ENCODE data around the gene TST. TPM values are rescaled to one million over a fixed set of nuclear protein-coding genes. Genes with fewer than 3 reads are reported as not detected.

TST gene
- total RNA-seq, result 7.0 and 9.5 TPM in 2 replicates

DNA sequence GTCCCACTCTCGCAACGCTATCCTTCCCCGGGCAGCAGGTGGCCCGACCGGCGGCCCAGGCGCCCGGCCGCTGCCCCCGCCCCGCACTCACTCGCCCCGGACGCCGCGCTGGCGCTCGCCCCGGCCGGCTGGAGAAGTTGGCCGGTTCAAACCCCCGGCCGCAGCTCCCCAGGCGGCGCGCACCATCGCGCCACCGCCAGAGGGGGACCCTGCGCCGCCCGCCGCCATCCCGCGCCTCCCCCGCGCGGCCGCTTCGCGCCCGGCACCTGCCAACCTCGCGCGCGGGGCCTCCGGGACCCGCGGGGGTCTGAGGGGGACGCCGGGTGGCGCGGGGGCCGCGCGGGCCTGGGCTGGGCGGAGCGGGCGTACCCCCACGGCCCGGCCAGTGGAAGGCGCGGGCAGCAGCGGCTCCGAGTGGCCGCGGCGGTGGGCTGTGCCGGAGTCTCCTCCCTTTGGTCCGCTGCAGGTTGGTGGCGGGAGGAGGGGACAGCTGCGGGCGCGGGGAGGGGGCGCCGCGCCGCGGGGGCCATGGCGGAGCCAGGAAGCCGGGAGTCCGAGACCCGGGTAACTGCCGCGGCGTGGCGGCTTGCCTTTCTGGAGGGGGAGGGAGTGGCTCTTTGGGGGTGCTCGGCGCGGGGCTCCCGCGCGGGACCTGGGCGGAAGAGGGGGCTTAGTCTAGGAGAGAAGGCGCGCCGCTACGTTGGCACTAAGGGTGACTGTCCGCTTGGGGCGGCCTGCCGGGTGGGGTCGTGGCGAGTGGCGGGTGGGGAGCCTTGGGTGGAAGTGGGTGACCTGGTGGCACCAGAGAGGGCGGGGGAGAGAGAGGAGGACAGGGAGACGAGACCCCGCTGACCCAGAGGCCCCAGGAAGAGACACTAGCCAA is at the start of gene TST, which contains the start of gene MPST:
TSS of gene TST (minus strand) at position 139 of the 883 bp plus-strand sequence. CDS start 715 bp downstream, outside the sequence.
TSS of gene MPST (plus strand) at position 434 of the 883 bp plus-strand sequence. CDS start at position 529, 95 bp downstream.
- intact Hi-C loops (cut with micrococcal nuclease), result loop anchor here (1.0 to 5.0 kb wide), 3 partner anchors 162 to 243 kb away; partner anchors contain the start of gene IFT27

GRCh38 chr22:37068859-37069258 is 49.6 kb upstream of the TST start:
- intact Hi-C loops (cut with micrococcal nuclease), result no loop called here

DNA sequence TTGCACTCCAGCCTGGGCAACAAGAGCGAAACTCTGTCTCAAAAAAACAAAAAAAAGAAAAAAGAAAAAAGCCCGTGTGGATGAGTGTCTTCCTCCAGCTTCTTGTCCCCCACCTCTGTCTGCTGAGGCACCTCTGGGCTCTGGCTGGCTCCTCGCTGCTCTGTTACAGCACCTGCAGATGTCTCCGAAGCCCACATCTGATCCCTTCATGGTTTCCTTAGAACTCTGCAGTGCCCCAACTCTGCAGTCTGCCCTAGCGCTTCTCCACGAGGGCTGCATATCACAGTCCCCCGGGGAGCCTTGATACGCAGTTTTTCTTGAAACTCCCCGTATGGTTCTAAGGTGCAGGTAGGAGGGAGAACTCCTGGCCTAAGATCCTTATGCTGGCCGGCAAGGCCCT is 48.2 kb upstream of the TST start:
- intact Hi-C loops (cut with micrococcal nuclease), result no loop called here

- intact Hi-C loops (cut with micrococcal nuclease), result no loop called here
Observed at GRCh38 chr22:37065961-37066360, 46.7 kb upstream of the TST start.

DNA sequence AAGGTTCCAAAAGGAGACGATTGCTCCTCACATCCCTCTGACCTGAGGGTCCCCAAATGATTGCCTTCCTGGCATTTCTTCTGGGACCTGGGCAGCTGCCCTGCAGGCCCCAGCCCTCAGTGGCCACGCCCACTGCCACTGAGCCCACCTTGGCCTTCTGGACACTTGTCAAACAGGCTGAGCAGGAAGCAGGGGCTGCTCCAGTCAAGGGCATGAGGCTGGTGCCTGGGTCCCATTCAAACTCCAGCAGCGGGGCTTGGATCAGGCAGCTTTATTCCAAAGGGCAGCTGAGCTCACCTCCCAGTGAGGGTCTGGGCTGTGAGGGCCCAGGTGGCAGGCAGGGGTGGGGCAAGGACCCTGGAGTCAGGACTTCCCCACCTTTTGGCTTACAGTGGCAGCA is 45.9 kb upstream of the TST start:
- intact Hi-C loops (cut with micrococcal nuclease), result no loop called here

DNA sequence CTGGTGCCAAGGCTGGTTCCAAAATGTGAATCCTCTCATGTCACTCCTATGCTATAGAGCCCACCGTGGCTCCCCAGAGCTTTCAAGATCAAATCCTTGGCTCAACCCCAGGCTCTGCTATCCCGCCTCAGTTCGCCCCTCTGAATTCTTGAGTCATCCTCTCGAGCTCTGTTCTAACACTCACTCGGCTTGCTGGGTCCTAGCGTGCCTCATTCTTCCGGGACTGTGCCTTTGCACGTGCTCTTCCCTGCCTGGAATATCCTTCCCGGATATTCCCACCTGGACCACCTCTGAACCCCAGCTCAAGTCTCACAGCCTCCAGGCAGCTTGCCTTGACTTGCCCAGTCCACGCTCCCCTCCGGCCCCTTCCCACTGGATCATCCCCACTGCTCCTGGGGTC is 45.3 kb upstream of the TST start:
- intact Hi-C loops (cut with micrococcal nuclease), result no loop called here

DNA sequence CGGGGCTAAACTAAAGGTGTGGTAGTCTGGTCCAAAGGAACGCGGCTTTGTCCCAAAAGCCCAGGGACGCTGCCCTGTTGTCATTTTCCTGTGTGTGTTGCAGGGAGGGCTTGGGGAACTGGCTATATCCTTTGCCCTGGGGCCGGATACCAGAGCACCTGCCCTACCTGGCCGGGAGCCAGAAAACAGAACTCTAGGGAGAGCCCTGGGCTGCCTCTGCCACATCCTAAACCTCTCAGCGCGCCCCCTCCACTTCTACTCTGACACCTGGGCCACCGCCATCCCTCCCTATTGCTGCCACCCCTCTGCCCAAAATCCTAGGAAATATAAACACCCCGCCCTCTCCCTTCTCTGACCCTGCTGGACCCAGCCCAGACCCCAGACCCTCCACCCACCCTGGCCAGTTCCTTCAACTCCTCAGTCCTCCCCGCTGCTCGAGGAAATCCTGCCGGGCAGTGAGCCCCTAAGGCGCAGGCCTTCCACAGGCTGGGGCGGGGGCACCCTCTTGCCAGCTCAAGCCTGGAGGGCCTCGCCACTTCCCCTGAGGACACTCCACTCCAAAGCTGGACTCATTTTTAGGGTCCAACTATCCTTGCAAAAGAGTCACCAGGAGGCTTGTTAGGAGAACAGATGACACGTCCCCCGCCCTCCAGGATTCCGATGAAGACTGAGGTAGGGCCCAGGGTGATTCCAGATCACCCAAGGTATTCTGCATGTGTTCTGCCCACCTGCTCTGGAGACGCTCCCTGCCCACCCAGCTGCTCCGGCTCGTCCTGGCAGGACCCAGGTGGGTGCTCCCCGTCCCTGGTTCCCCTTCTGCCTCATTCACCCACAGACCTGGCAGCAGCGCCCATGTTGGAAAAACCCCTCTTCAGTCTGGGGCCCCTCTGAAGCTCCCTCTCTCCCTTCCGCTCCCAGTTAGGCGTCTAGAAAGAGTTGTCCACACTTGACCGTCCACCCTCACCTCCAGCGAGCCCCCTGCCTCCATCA is 44.5 kb upstream of the TST start:
- intact Hi-C loops (cut with micrococcal nuclease), result no loop called here

- intact Hi-C loops (cut with micrococcal nuclease), result no loop called here
Observed at GRCh38 chr22:37062702-37063381, 43.6 kb upstream of the TST start.

- intact Hi-C loops (cut with micrococcal nuclease), result no loop called here
Observed at GRCh38 chr22:37062376-37062675, 43.1 kb upstream of the TST start.

DNA sequence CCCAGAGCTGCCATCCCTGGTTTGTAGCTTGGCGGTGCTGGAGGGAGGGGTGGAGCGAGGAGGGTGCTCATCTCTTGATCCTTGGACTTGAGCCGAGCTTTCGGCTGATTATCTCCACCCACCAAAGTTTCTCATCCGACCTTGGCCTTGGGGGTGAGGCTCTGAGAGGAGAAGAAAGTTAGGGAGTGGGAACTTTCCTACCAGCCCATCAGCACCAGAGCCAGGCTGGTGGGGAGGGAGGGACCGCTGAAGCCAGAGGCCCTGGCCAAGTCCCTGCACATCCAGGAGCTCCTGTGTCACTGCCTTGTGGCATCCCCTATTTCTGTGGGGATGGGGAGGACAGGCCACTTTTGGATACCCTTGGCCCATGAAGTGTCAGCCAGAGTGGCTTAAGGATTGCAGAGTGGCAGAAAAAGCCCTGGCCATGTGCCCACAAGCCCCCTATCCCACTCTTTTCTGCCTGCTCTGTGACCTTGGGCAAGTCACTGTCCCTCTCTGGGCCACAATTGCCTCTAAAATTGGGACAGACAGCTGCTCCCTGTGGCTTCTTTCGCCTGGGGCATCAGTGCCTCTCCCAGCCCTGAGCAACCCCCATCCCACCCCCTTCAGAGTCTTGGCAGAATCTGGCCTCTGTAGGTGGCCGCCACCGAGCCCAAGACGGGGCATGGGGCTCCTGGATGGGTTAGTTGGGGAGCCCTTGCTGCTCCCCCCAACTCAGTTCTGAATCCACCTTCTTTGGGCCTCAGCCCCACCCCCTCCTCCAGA is 42.5 kb upstream of the TST start:
- intact Hi-C loops (cut with micrococcal nuclease), result no loop called here

- intact Hi-C loops (cut with micrococcal nuclease), result no loop called here
Observed at GRCh38 chr22:37060801-37061610, 41.8 kb upstream of the TST start.

DNA sequence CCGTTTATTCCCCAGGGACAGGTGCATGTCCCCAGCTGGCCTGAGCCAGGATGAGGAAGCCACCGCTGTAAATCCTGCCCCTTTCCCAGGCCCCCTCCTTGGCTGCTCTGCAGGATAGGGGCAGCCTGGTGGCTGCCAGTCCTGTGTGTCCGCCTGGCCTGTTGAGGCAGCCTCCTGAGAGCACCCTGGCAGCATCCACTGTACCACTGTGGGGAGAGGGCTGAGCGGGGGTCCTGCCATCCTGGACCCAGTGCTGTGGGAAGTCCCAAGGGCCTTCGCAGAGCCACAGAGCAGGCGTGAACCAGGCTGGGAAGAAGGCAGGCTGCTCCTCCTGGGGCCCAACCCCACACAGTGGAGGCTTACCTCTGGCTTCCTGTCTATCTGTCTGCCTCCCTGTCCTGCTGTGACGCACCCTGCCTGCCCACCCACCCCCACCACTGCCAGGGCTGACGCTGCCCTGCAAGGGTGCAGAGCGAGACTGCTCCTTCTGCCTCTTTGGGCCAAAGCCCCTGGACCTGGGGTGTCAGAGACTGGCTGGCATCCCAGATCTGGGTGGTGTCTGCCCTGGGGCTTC is 40.7 kb upstream of the TST start:
- intact Hi-C loops (cut with micrococcal nuclease), result no loop called here

GRCh38 chr22:37058917-37059701 is 39.9 kb upstream of the TST start:
- intact Hi-C loops (cut with micrococcal nuclease), result no loop called here

GRCh38 chr22:37057796-37058510 is 38.7 kb upstream of the TST start:
- intact Hi-C loops (cut with micrococcal nuclease), result no loop called here

- intact Hi-C loops (cut with micrococcal nuclease), result no loop called here
Observed at GRCh38 chr22:37057226-37057625, 38.0 kb upstream of the TST start.

GRCh38 chr22:37056246-37056645 is 37.0 kb upstream of the TST start:
- intact Hi-C loops (cut with micrococcal nuclease), result no loop called here

GRCh38 chr22:37054600-37055365 is 35.5 kb upstream of the TST start:
- intact Hi-C loops (cut with micrococcal nuclease), result loop anchor here (5.0 kb wide), 1 partner anchor 77 kb away; no protein-coding TSS in a partner anchor

Measured in T-helper 1 cell treated with Interleukin-12 subunit alpha and Interleukin-12 subunit beta and Interleukin-4 antibody, amounts not matched to agents 30 ng/mL and 1 ng/mL, for 36 hours (primary cell).